ACC112 (cell line): ENCODE results near the gene ARID1B.
"Not testable (repeated sequence)": the region's sequence is repeated elsewhere in the genome, so short reads cannot be mapped to it uniquely, and the experiment has no call there.

Source experiments
- H2AFZ ChIP-seq: fragments of 200-600 bp; sonication (generic); one replicate; pipeline ENCODE4 v1.6.0; 2017; ENCODE audit warnings: antibody characterized with exemption, low read length; ENCODE audit not compliant: unreplicated experiment
- H3K27ac ChIP-seq: fragments of 200-600 bp; sonication (generic); 2 replicates; pipeline ENCODE4 v1.5.1; 2014; ENCODE audit warnings: low read depth, mild to moderate bottlenecking, antibody characterized with exemption, low read length, moderate library complexity
- H3K27me3 ChIP-seq: fragments of 200-600 bp; sonication (generic); 2 replicates; pipeline ENCODE4 v1.6.1; 2014; ENCODE audit warnings: mild to moderate bottlenecking, antibody characterized with exemption, low read length, moderate library complexity, mixed read lengths; ENCODE audit not compliant: insufficient read depth
- H3K36me3 ChIP-seq: fragments of 200-600 bp; sonication (generic); 2 replicates; pipeline ENCODE4 v1.6.1; 2016; ENCODE audit warnings: mild to moderate bottlenecking, antibody characterized with exemption, low read length, moderate library complexity, mixed read lengths; ENCODE audit not compliant: insufficient read depth
- H3K4me1 ChIP-seq: fragments of 200-600 bp; sonication (generic); one replicate; pipeline ENCODE4 v1.6.1; 2016; ENCODE audit warnings: low read length, mixed read lengths; ENCODE audit not compliant: insufficient read depth, unreplicated experiment, control insufficient read depth
- H3K4me3 ChIP-seq: fragments of 200-600 bp; sonication (generic); 2 replicates; pipeline ENCODE4 v1.5.1; 2014; ENCODE audit warnings: mild to moderate bottlenecking, low read depth, low read length
- H3K79me2 ChIP-seq: fragments of 200-600 bp; sonication (generic); one replicate; pipeline ENCODE4 v1.6.0; 2016; ENCODE audit warnings: low read length; ENCODE audit not compliant: control insufficient read depth, unreplicated experiment, insufficient read depth

The ARID1B gene

DNA sequence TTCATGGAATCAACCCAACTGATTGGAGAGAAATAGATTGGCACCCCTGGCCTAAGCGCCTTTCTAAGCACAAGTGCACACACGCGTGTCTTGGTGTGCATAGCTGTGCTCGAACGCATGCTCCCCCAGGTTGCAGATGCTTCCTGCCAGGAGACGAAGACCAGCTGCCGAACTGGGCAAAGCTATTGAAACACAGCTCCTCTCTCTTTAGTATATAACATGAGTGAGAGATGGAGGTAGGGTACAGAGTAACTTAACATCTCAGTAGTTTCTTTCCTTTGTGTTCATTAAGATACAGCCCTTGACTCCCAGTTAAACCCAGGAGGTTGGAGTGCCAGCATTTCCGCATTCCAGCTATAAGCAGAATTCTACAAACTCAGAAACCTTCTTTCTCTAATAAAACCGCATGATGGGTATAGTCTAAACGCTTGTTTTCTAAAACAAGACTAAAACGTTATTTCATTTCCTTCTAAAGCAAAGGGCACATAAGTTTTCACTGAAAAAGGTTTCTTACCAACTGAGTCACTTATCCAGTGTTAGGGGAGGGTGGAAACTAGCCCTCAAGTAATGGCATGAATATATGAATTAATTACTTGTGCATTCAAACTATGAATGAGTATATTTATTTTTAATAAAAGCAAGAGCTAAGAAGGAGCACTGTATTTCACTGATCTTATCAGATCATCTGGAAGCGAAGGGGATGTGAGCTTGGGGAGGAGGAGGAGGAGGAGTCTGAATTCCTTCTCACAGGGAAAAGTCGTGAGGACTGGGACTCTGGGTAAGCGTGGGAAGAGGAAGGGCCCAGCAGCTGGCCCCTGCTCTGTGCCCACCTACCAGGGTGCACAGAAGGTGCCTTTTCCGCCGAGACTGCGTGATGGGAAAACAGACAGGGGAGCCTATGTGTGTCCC is 367.0 kb downstream of the ARID1B start:
- peaks cover 31% of the 10 kb centered on the region for H3K4me1 ChIP-seq
- peak overlapping the region; percentile 26 for H3K4me3 ChIP-seq
- H2AFZ ChIP-seq = no peak overlapping the region
- no peaks in the 10 kb centered on the region for H3K79me2 ChIP-seq
- no peaks in the 10 kb centered on the region for H3K36me3 ChIP-seq
- no peaks in the 10 kb centered on the region for H3K27me3 ChIP-seq
- peak overlapping the region; percentile 86 for H3K27ac ChIP-seq

DNA sequence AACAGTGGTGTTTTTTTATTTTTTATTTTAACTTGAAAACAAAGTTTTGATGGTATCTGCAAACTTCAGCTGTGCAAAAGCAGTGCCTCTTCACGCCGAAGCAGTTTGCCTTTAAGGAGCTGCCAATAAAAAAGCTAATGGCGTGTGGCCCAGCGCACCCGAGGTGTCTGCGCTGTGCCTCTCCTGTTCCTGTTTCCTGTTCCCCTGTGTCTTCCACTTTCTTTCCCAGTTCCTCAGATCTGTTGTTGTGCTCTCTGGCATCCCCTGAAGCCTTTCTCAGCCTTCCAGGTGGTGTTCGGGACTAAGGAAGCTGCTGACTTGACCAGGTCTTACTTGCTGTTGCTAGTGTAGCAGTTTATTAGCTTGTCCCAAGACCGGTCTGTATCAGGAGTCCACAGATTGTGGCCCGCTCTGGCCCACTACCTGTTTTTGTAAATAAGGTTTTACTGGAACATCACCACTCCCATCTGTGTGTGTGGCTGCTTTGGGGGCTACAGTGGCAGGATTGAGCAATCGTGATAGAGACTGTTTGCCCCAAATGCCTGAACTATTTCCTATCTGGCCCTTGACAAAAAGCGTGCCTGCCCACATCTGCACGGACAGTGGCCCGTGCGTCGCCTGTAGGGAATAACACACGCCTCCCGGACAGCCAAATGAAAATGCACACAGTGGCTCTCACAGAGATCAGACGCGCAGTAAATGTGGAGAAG is 367.8 kb downstream of the ARID1B start:
- H3K4me3 ChIP-seq = no peak overlapping the region
- no peaks in the 10 kb centered on the region for H3K27me3 ChIP-seq
- peaks cover 39% of the 10 kb centered on the region for H3K4me1 ChIP-seq
- H3K27ac ChIP-seq = peak overlapping the region; percentile 86; the same call in 1 of the 2 replicates
- H3K36me3 ChIP-seq = no peaks in the 10 kb centered on the region
- no peaks in the 10 kb centered on the region for H3K79me2 ChIP-seq
- no peak overlapping the region for H2AFZ ChIP-seq

DNA sequence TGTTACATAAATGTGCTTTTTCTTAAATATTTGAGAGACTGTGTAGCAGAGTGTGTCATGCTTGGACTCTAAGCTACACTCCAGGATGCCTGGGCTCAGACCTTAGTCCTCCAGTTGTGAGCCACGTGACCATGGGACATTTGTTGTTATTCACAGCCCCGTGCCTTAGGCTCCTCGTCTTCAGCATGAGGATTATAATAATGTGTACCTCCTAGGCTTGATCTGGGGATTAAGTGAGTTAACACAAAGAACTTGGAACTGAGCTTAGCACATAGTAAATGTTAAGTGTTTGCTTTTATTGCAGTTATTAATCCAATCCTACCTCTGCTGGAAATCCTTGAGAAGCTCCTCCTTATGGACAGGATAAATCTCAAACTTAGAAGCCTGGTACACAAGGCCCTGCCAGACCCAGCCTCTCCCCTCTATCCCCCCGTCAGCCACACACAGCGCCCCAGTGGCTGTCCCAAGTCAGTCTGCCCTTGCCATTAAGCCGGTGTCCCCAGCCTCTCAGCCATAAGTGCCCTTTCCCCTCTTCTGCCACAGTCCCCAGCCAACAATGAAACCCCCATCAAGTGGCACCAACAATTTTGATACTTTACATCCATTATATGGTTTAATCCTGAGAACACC is 368.6 kb downstream of the ARID1B start:
- Histone ChIP-seq H3K79me2 (peaks cover 2% of the 10 kb centered on the region), H3K27me3 (no peaks in the 10 kb centered on the region), H3K4me1 (peaks cover 47% of the 10 kb centered on the region), H2AFZ (no peak overlapping the region), H3K36me3 (no peaks in the 10 kb centered on the region), H3K4me3 (no peak overlapping the region), H3K27ac (peak overlapping the region; percentile 7; the same call in 1 of the 2 replicates)

DNA sequence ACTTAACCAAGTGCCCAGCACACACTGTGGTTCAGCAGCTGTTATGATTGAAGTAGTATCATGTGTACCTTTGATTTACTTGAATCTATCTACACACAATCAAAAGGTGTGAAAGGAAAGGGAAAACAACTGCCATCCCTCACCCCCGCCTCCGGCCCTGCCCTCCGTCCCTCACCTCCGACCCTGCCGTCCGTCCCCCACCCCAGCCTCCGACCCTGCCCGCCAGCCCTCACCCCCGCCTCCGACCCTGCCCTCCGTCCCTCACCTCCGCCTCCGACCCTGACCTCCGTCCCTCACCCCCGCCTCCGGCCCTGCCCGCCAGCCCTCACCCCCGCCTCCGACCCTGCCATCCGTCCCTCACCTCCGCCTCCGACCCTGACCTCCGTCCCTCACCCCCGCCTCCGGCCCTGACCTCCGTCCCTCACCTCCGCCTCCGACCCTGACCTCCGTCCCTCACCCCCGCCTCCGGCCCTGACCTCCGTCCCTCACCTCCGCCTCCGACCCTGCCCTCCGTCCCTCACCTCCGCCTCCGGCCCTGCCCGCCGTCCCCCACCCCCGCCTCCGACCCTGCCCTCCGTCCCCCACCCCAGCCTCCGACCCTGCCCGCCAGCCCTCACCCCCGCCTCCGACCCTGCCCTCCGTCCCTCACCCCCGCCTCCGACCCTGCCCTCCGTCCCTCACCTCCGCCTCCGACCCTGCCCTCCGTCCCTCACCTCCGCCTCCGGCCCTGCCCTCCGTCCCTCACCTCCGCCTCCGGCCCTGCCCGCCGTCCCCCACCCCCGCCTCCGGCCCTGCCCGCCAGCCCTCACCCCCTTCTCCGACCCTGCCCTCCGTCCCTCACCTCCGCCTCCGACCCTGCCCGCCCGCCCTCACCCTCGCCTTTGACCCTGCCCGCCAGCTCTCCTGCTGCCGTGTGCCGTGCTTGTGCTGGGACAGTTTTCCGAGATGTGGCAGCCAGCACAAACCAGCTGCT is 370.2 kb downstream of the ARID1B start:
- H2AFZ ChIP-seq, H3K79me2 ChIP-seq, H3K36me3 ChIP-seq, H3K4me3 ChIP-seq, H3K27me3 ChIP-seq: not testable (repeated sequence)
- Histone ChIP-seq H3K27ac (peak overlapping the region; percentile 97), H3K4me1 (peaks cover 63% of the 10 kb centered on the region)

DNA sequence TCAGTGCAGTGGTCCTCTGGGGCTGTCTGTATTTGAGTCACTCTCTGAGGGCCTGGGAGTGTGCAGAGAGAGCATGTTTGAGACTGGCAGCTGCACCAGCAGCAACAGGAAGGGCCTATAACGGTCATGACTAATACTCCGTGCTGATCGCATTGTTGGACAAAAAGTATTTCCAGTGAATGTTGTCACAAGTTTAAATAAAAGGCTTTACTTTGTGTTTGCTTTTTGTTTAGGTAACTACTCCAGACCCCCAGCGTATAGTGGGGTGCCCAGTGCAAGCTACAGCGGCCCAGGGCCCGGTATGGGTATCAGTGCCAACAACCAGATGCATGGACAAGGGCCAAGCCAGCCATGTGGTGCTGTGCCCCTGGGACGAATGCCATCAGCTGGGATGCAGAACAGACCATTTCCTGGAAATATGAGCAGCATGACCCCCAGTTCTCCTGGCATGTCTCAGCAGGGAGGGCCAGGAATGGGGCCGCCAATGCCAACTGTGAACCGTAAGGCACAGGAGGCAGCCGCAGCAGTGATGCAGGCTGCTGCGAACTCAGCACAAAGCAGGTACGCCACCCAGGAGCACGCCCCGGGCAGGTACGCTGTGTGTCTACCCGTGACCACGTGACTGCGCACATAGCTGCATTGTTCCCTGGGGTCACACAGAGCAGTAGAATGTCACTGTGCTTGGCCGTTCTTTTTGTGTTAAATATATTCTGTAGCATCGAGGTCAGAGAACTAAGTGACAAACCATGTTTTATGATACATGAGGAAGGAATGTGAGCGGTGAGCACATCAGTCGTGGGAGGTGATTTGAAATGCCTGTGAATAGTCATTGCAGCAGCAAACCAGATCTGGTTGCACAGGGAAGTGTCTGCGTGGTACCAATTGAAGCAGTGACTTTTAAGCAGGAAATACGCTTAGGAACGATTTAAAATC is 371.5 kb downstream of the ARID1B start:
- peak overlapping the region; percentile 59 for H3K4me3 ChIP-seq
- peaks cover 10% of the 10 kb centered on the region for H3K79me2 ChIP-seq
- no peaks in the 10 kb centered on the region for H3K36me3 ChIP-seq
- no peaks in the 10 kb centered on the region for H3K27me3 ChIP-seq
- peaks cover 58% of the 10 kb centered on the region for H3K4me1 ChIP-seq
- H2AFZ ChIP-seq = no peak overlapping the region
- H3K27ac ChIP-seq = peak overlapping the region; percentile 97

DNA sequence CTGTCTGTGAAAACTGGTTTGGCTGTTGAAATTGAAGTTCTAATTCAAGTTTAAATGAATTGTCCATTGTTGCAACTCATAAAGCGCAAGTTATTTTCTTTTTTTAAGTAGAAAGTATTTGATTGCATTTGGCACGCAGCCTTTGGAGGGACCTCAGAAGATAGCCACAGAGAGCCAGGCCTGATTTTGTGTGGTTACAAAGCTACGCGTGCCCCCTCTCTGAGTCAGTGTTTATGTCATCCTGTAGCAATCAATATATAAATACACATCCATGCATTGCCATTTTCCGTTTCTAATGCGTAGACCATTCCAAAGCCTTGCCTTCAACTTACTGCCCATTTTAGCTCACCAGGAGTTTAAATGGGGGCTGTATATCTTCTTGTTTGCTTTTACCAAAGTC is 372.9 kb downstream of the ARID1B start:
- H3K4me1 ChIP-seq = peaks cover 50% of the 10 kb centered on the region
- H2AFZ ChIP-seq = no peak overlapping the region
- no peaks in the 10 kb centered on the region for H3K27me3 ChIP-seq
- H3K27ac ChIP-seq = peak overlapping the region; percentile 97
- H3K4me3 ChIP-seq = no peak overlapping the region
- H3K79me2 ChIP-seq = peaks cover 10% of the 10 kb centered on the region
- no peaks in the 10 kb centered on the region for H3K36me3 ChIP-seq

DNA sequence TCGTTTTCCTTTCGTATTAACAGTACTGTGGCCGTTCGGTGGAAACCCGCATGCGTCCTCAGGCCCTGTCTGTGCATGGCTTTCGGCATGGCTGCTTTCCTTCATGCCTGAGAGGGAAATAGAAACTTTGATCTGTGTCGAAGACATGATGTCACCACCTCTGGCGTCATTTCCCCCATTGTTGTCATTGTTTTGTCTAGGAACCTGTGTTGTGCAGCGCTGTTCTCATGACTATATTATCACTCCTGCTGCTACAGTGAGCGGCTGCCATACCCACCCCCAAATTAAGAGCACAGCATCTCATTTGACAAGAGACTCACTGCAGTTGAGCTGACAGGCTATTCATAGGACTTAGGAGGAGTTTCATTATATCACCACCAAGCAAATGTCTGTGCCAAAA is 373.9 kb downstream of the ARID1B start:
- Histone ChIP-seq H3K79me2 (peaks cover 10% of the 10 kb centered on the region), H3K27me3 (no peaks in the 10 kb centered on the region), H3K36me3 (no peaks in the 10 kb centered on the region; the same call in 1 of the 2 replicates), H2AFZ (no peak overlapping the region), H3K27ac (peak overlapping the region; percentile 97), H3K4me3 (no peak overlapping the region), H3K4me1 (peaks cover 50% of the 10 kb centered on the region)

DNA sequence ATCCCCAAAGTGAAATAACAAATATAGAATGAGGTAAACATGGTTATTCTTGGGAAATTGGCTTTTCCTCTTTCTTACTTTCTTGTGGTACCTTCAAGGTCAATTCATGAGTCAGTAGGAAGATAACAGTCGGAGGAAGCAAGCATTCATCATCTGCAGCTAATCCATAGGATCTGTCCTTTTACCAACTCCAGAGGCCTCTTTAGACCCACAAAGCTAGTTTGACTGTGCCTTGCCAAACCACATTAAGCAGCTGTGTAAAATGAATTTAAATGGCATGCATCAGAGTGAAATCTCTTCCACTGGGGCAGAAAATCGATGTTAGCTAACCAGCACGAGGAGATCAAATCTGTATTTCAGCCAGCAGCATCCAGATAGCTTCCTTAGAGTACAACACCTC is 374.8 kb downstream of the ARID1B start:
- Histone ChIP-seq H3K27ac (peak overlapping the region; percentile 97), H3K36me3 (no peaks in the 10 kb centered on the region; the same call in 1 of the 2 replicates)

DNA sequence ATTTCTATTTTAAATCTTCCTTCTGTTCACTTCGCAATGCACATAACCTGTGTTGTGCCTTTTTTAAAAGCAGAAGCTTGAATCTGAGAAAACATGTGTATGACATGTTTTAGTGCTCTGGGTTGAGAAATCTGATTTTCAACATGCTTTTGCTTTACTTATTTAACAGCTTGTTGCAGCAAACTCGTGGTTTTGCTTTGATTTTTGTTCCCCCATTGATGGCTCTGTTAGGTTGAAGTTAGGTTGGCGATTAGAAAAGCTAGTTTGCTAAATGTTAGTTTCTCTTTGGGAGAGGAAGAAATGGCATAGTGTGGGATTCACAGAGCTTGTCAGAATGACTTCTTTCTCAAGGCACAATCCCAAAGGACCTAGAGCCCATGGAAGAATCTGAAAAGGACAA is 375.4 kb downstream of the ARID1B start:
- Histone ChIP-seq H2AFZ (no peak overlapping the region), H3K27ac (peak overlapping the region; percentile 97)

More for the DNA sequence above, 374.8 kb downstream of the ARID1B start:
- H3K4me3 ChIP-seq = no peak overlapping the region
- peaks cover 10% of the 10 kb centered on the region for H3K79me2 ChIP-seq
- H3K27me3 ChIP-seq = no peaks in the 10 kb centered on the region
- H3K4me1 ChIP-seq = peaks cover 50% of the 10 kb centered on the region
- no peak overlapping the region for H2AFZ ChIP-seq

More for the DNA sequence above, 375.4 kb downstream of the ARID1B start:
- Histone ChIP-seq H3K4me1 (peaks cover 50% of the 10 kb centered on the region), H3K27me3 (no peaks in the 10 kb centered on the region), H3K4me3 (no peak overlapping the region), H3K36me3 (no peaks in the 10 kb centered on the region; the same call in 1 of the 2 replicates), H3K79me2 (peaks cover 10% of the 10 kb centered on the region)
